Natural killer cell treated with Interleukin-12 subunit alpha and Interleukin-12 subunit beta and Interleukin-15 and Interleukin-18, amount 100 ng/mL, for 72 hours (primary cell): ENCODE results near the gene MYOZ2. TPM values are rescaled to one million over a fixed set of nuclear protein-coding genes. Genes with fewer than 3 reads are reported as not detected.

ENCODE experiments used
- ATAC-seq, 2 donors: fragments of 150-1000 bp; cut with Tn5 transposase in 1 of 2; sonication (Bioruptor Pico), chemical (Tn5 transposase) in 1 of 2; 2 replicates each; pipeline ENCODE4 v1.10.0; 2021
- DNase-seq: peaks from one replicate; pipeline ENCODE4 v3.0.0; 2022; ENCODE audit warnings: low spot score
- H3K27ac Mint-ChIP-seq, 2 donors: 1 replicate in 1 of 2; 2 replicates in 1 of 2; pipeline ENCODE4 v1.8.0; 2022; ENCODE audit warnings: mixed read lengths in 2 of 2, mild to moderate bottlenecking in 1 of 2, moderate library complexity in 1 of 2
- H3K27me3 Mint-ChIP-seq, 2 donors: 1 replicate in 1 of 2; 2 replicates in 1 of 2; pipeline ENCODE4 v1.8.0; 2022; ENCODE audit warnings: mixed read lengths in 2 of 2
- H3K36me3 Mint-ChIP-seq: one replicate; pipeline ENCODE4 v1.8.0; 2022; ENCODE audit warnings: mixed read lengths
- H3K4me1 Mint-ChIP-seq, 2 donors: 1 replicate in 1 of 2; 2 replicates in 1 of 2; pipeline ENCODE4 v1.8.0; 2022; ENCODE audit warnings: low read depth in 2 of 2, mixed read lengths in 2 of 2, mild to moderate bottlenecking in 1 of 2
- H3K4me3 Mint-ChIP-seq: one replicate; pipeline ENCODE4 v1.8.0; 2022; ENCODE audit warnings: mixed read lengths
- H3K9me3 Mint-ChIP-seq: 2 replicates; pipeline ENCODE4 v1.8.0; 2022; ENCODE audit warnings: mixed read lengths
- total RNA-seq, 2 donors: library from RNA; stranded (reverse); gene quantifications; one replicate each; pipeline ENCODE4 v1.2.3, GENCODE V29; 2022

MYOZ2 gene
- total RNA-seq, result not detected

DNA sequence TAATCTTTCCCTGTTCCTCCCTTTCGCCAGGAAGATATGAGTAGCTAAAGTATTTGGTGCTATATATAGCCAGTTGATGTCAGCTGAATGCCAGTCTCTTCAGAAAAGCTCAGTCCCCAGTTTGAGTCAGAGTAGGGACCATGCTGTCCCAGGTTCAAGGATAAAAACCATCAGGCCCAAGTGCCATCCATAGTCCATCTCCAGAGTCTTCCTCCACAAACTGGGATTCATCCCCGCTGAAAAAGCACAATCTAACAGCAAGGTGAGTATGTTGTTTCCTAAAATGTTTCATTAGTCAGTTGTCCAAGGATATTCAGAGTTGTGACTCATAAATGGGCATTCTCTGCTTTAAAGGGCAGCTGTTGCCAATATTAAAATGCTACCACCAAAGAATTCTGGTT, at the start of gene MYOZ2:
Gene MYOZ2, plus strand, starts transcription at position 112 of the 401 bp plus-strand sequence. CDS start 694 bp downstream, outside the sequence.
- H3K27me3 Mint-ChIP-seq, result peaks cover 8 to 12% of the 10 kb centered on the region in 2 donors
- H3K9me3 Mint-ChIP-seq, result no peaks in the 10 kb centered on the region
- H3K36me3 Mint-ChIP-seq, result no peaks in the 10 kb centered on the region
- DNase-seq, result no peak
- no peak within 1 kb of the TSS for H3K27ac Mint-ChIP-seq
- peaks cover 6 to 10% of the 10 kb centered on the region in 2 donors for H3K4me1 Mint-ChIP-seq
- H3K4me3 Mint-ChIP-seq, result no peak within 1 kb of the TSS
- ATAC-seq, result no peak

GRCh38 chr4:119087121-119087520, 48.5 kb upstream of the MYOZ2 start:
- Mint-ChIP-seq H3K27me3 (peaks cover 7 to 25% of the 10 kb centered on the region in 2 donors), H3K4me1 (no peaks in the 10 kb centered on the region), H3K4me3 (no peak overlapping the region), H3K9me3 (peaks cover 6% of the 10 kb centered on the region), H3K27ac (no peak overlapping the region), H3K36me3 (no peaks in the 10 kb centered on the region)
- ATAC-seq (no peak), DNase-seq (no peak)

DNA sequence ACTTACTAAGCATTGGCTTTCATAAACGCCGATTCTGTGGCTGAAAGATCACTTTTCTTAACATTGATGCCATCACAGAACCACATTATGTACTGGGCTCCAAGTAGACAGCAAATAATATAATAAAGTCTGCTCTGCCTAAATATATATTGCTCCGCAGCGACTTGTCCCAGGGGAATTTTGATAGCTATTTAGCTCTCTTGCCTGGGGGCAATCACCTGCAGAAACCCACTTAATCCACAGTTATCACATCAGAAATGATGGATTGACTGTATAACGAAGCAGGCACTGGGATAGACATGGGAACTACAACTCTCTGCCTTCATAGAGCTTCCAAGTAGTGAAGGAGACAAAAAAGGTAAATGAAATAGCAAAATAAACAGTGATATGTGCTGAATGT, 48.0 kb upstream of the MYOZ2 start:
- DNase-seq (no peak), ATAC-seq (no peak)
- H3K36me3 Mint-ChIP-seq, result no peaks in the 10 kb centered on the region
- H3K4me3 Mint-ChIP-seq, result no peak overlapping the region
- H3K4me1 Mint-ChIP-seq, result no peaks in the 10 kb centered on the region
- H3K27ac Mint-ChIP-seq, result no peak overlapping the region
- peaks cover 7 to 28% of the 10 kb centered on the region in 2 donors for H3K27me3 Mint-ChIP-seq
- H3K9me3 Mint-ChIP-seq, result peaks cover 7% of the 10 kb centered on the region

DNA sequence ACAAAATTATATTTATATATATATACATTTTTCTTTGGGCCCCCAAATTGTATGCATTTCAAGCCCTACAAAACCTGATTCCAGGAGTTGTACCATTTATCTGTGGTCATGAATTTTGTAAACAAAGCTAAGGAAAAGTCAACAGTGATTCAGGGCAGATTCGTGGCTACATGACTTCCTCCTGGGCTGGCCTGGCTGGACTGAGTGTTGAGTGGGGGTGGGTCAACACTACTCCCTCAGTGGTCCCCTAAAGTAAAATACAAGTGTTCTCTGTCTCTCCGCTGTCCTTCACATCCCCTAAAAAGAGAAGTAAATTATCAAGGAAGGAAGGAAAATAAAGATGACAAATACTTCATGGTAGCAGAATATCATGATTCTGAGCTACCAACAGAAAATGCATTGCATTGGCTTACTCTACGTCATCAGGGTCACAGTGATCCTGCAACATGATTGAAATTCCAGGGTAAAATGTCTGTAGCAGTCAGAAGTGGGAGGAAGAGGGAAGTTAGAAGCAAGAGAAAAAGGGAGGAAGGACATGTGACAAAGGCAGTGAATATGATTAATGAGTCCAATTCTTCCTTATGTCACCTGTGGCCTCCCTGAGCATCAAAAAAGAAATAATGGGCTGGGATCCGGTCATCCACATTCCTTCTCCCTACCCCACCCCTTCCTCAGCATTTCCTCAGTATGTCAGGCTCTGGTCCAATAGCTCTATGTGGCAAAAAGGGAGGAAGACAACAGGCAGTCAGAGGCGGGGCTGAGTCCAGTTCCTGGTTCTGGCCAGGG, 42.4 kb upstream of the MYOZ2 start:
- peaks cover 7% of the 10 kb centered on the region for H3K9me3 Mint-ChIP-seq
- DNase-seq (no peak), ATAC-seq (no peak)
- H3K27ac Mint-ChIP-seq, result no peak overlapping the region
- H3K4me1 Mint-ChIP-seq, result no peaks in the 10 kb centered on the region
- H3K27me3 Mint-ChIP-seq, result peaks cover 11 to 27% of the 10 kb centered on the region in 2 donors
- H3K36me3 Mint-ChIP-seq, result no peaks in the 10 kb centered on the region
- H3K4me3 Mint-ChIP-seq, result no peak overlapping the region

GRCh38 chr4:119097282-119097900, 38.2 kb upstream of the MYOZ2 start:
- H3K36me3 Mint-ChIP-seq, result no peaks in the 10 kb centered on the region
- ATAC-seq (no peak), DNase-seq (no peak)
- H3K27ac Mint-ChIP-seq, result no peak overlapping the region
- H3K4me1 Mint-ChIP-seq, result no peaks in the 10 kb centered on the region
- no peaks in the 10 kb centered on the region for H3K9me3 Mint-ChIP-seq
- H3K4me3 Mint-ChIP-seq, result no peak overlapping the region
- H3K27me3 Mint-ChIP-seq, result peaks cover 4 to 20% of the 10 kb centered on the region in 2 donors

DNA sequence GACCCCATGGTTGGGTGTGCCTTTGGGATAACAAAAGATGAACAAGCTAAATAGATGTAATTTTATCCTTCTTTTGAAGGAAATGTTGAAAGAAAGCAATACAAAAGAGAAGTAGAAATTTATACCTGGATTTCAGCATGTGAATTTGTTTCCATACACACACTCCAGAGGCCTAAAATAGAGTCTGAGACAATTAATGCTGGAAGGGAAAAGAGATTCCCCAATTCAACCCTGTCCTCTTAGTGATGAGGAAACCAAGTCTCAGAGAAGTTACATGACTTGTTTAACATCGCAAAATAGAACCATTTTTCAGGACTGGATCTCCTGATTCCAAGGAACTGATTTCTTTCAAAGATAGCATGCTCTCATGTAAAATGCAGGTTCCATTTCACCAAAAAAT, 37.3 kb upstream of the MYOZ2 start:
- Mint-ChIP-seq H3K36me3 (no peaks in the 10 kb centered on the region), H3K4me3 (no peak overlapping the region), H3K27me3 (peaks cover 4 to 19% of the 10 kb centered on the region in 2 donors), H3K4me1 (peaks cover 0 to under 1% of the 10 kb centered on the region in 2 donors), H3K27ac (no peak overlapping the region), H3K9me3 (no peaks in the 10 kb centered on the region)
- no peak for ATAC-seq
- DNase-seq, result no peak

DNA sequence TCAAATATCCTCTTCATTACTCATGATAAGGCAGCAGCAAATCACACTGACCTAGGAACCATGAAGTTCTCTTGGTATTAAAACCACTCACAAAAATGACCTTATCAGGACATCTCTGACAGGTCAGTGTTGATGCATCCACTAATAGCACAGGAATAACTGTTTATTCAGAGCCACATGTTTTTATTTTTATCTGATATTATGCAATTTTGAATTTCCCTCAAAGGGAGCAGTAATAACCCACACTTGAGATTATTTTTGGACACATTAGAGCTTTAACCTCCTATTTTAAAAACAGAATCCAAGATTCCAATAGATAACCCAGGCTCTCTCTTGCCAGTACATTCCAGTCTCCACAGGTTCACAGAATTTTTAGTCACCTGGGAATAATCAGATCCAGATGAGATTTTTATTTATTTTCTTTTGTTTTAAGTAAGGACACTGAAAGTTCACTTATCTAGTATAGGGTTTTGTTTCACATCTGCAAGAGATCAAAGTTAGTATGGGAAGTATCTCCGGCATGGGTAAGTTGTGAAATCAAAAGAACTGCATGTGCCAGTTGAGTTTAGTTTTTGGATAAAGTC, 36.3 kb upstream of the MYOZ2 start:
- no peak overlapping the region for H3K4me3 Mint-ChIP-seq
- H3K9me3 Mint-ChIP-seq, result no peaks in the 10 kb centered on the region
- H3K4me1 Mint-ChIP-seq, result peaks cover 0 to 3% of the 10 kb centered on the region in 2 donors
- DNase-seq (no peak), ATAC-seq (no peak)
- no peak overlapping the region for H3K27ac Mint-ChIP-seq
- H3K36me3 Mint-ChIP-seq, result no peaks in the 10 kb centered on the region
- H3K27me3 Mint-ChIP-seq, result peaks cover 4 to 19% of the 10 kb centered on the region in 2 donors

DNA sequence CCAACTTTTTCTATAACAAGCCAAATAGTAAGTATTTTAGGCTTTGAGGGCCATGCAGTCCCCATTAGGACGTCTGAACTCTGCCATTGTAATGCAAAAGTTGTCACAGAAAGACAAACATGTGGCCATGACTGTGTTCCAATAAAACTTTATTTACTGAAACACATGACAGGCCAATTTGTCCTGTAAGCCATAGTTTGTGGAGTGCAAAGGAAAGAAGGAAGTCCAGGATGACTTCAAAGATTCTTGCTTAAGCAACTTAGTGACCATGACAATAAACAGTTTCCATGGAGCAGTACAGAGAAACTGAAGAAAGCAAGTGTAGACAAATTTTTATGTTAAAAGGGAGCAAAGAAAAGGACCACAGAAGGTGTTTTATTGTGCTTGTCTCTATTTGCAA, 35.0 kb upstream of the MYOZ2 start:
- H3K36me3 Mint-ChIP-seq, result no peaks in the 10 kb centered on the region
- no peak overlapping the region for H3K4me3 Mint-ChIP-seq
- H3K9me3 Mint-ChIP-seq, result no peaks in the 10 kb centered on the region

GRCh38 chr4:119103263-119103662, 32.4 kb upstream of the MYOZ2 start:
- Mint-ChIP-seq H3K27me3 (peaks cover 0 to 17% of the 10 kb centered on the region in 2 donors), H3K36me3 (no peaks in the 10 kb centered on the region), H3K4me3 (no peak overlapping the region), H3K9me3 (no peaks in the 10 kb centered on the region), H3K27ac (no peak overlapping the region), H3K4me1 (peaks cover 0 to 5% of the 10 kb centered on the region in 2 donors)
- ATAC-seq, result no peak
- no peak for DNase-seq

More for the DNA sequence above, 35.0 kb upstream of the MYOZ2 start:
- no peak for DNase-seq
- Mint-ChIP-seq H3K4me1 (peaks cover 0 to 3% of the 10 kb centered on the region in 2 donors), H3K27me3 (peaks cover 4 to 10% of the 10 kb centered on the region in 2 donors), H3K27ac (no peak overlapping the region)
- no peak for ATAC-seq

GRCh38 chr4:119104644-119105273, 30.9 kb upstream of the MYOZ2 start:
- DNase-seq (no peak), ATAC-seq (no peak)
- Mint-ChIP-seq H3K27ac (no peak overlapping the region), H3K4me3 (no peak overlapping the region), H3K9me3 (no peaks in the 10 kb centered on the region), H3K36me3 (no peaks in the 10 kb centered on the region), H3K4me1 (peaks cover 0 to 5% of the 10 kb centered on the region in 2 donors), H3K27me3 (peaks cover 0 to 25% of the 10 kb centered on the region in 2 donors)

GRCh38 chr4:119105605-119106004, 30.0 kb upstream of the MYOZ2 start:
- Mint-ChIP-seq H3K27ac (no peak overlapping the region), H3K4me3 (no peak overlapping the region), H3K36me3 (no peaks in the 10 kb centered on the region), H3K4me1 (peaks cover 0 to 5% of the 10 kb centered on the region in 2 donors), H3K27me3 (peaks cover 0 to 22% of the 10 kb centered on the region in 2 donors), H3K9me3 (no peaks in the 10 kb centered on the region)
- no peak for ATAC-seq
- DNase-seq, result no peak

- Mint-ChIP-seq H3K27me3 (peaks cover 0 to 16% of the 10 kb centered on the region in 2 donors), H3K4me3 (no peak overlapping the region), H3K36me3 (no peaks in the 10 kb centered on the region), H3K27ac (no peak overlapping the region), H3K9me3 (no peaks in the 10 kb centered on the region), H3K4me1 (peaks cover 0 to 5% of the 10 kb centered on the region in 2 donors)
- ATAC-seq (no peak), DNase-seq (no peak)
These were observed 29.3 kb upstream of the MYOZ2 start for GRCh38 chr4:119106036-119107000.

DNA sequence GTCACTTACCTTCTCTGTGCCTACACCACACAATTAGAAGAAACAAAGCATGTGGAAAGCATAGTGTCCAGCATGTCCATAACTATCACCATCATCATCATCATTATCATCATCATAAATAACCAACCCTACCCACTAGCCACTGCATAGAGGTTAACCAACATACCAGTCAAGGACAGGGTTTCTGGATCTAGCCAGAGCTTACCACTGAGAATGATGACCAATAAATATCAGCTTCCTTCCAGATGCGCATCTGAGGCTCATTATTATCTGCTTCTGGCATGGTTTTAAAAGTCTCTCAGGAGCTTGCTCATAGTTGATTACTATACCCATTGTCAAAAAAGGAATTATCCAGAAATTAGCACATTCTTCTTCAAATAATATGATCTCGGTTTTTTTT, 25.5 kb upstream of the MYOZ2 start:
- no peaks in the 10 kb centered on the region for H3K36me3 Mint-ChIP-seq
- H3K4me1 Mint-ChIP-seq, result peaks cover 2 to 5% of the 10 kb centered on the region in 2 donors
- no peaks in the 10 kb centered on the region for H3K9me3 Mint-ChIP-seq
- H3K4me3 Mint-ChIP-seq, result no peak overlapping the region
- H3K27ac Mint-ChIP-seq, result no peak overlapping the region
- ATAC-seq, result no peak
- DNase-seq, result no peak
- peaks cover 1 to 26% of the 10 kb centered on the region in 2 donors for H3K27me3 Mint-ChIP-seq
